Measurements from ENCODE around the gene ZFP90. TPM values are rescaled to one million over a fixed set of nuclear protein-coding genes. Genes with fewer than 3 reads are reported as not detected.

The ZFP90 gene
- polyA plus RNA-seq, 2 donors: 4.2 to 4.6 TPM

- Histone ChIP-seq H3K4me1 (ENCODE audit: control insufficient read depth in 2 of 2, insufficient read depth in 2 of 2, low read length in 1 of 2) (peaks cover 6 to 17% of the 10 kb centered on the region in 2 donors), H3K36me3 (ENCODE audit: control insufficient read depth in 2 of 2, insufficient read depth in 2 of 2, low read length in 1 of 2) (no peaks in the 10 kb centered on the region), H3K27me3 (ENCODE audit: control insufficient read depth in 1 of 2, insufficient read depth in 2 of 2, low read length in 2 of 2) (peaks cover 0 to 4% of the 10 kb centered on the region in 2 donors), H3K9me3 (ENCODE audit: control insufficient read depth in 2 of 2, insufficient read depth in 1 of 2, low read depth in 1 of 2, low read length in 1 of 2) (no peaks in the 10 kb centered on the region), H3K4me3 (ENCODE audit: low read depth in 1 of 2, low read length in 2 of 2) (no peak overlapping the region), H3K27ac (ENCODE audit: low read depth in 2 of 2, low read length in 1 of 2) (no peak overlapping the region)
- 57 to 71% methylated on average over 8 of the region's 8 CpGs for WGBS, 2 donors
Measured at GRCh38 chr16:68496689-68497088, 42.4 kb upstream of the ZFP90 start.

GRCh38 chr16:68499006-68499405 lies 40.1 kb upstream of the ZFP90 start:
- 31% methylated on average over 5 of the region's 5 CpGs for WGBS, 2 donors
- H3K27me3 ChIP-seq (ENCODE audit: control insufficient read depth in 1 of 2, insufficient read depth in 2 of 2, low read length in 2 of 2): peaks cover 0 to 4% of the 10 kb centered on the region in 2 donors
- no peaks in the 10 kb centered on the region for H3K36me3 ChIP-seq (ENCODE audit: control insufficient read depth in 2 of 2, insufficient read depth in 2 of 2, low read length in 1 of 2)
- peaks cover 0 to 3% of the 10 kb centered on the region in 2 donors for H3K4me1 ChIP-seq (ENCODE audit: control insufficient read depth in 2 of 2, insufficient read depth in 2 of 2, low read length in 1 of 2)
- no peak overlapping the region for H3K4me3 ChIP-seq (ENCODE audit: low read depth in 1 of 2, low read length in 2 of 2)
- H3K27ac ChIP-seq (ENCODE audit: low read depth in 2 of 2, low read length in 1 of 2): no peak overlapping the region
- H3K9me3 ChIP-seq (ENCODE audit: control insufficient read depth in 2 of 2, insufficient read depth in 1 of 2, low read depth in 1 of 2, low read length in 1 of 2): no peaks in the 10 kb centered on the region

GRCh38 chr16:68503334-68503733 lies 35.8 kb upstream of the ZFP90 start:
- Histone ChIP-seq H3K9me3 (ENCODE audit: control insufficient read depth in 2 of 2, insufficient read depth in 1 of 2, low read depth in 1 of 2, low read length in 1 of 2) (no peaks in the 10 kb centered on the region), H3K27ac (ENCODE audit: low read depth in 2 of 2, low read length in 1 of 2) (no peak overlapping the region), H3K4me1 (ENCODE audit: control insufficient read depth in 2 of 2, insufficient read depth in 2 of 2, low read length in 1 of 2) (no peaks in the 10 kb centered on the region), H3K36me3 (ENCODE audit: control insufficient read depth in 2 of 2, insufficient read depth in 2 of 2, low read length in 1 of 2) (no peaks in the 10 kb centered on the region), H3K27me3 (ENCODE audit: control insufficient read depth in 1 of 2, insufficient read depth in 2 of 2, low read length in 2 of 2) (peaks cover 0 to 2% of the 10 kb centered on the region in 2 donors), H3K4me3 (ENCODE audit: low read depth in 1 of 2, low read length in 2 of 2) (no peak overlapping the region)
- 77 to 84% methylated on average over 3 of the region's 3 CpGs for WGBS, 2 donors

- H3K36me3 ChIP-seq (ENCODE audit: control insufficient read depth in 2 of 2, insufficient read depth in 2 of 2, low read length in 1 of 2): no peaks in the 10 kb centered on the region
- H3K4me3 ChIP-seq (ENCODE audit: low read depth in 1 of 2, low read length in 2 of 2): no peak overlapping the region
- no peaks in the 10 kb centered on the region for H3K27me3 ChIP-seq (ENCODE audit: control insufficient read depth in 1 of 2, insufficient read depth in 2 of 2, low read length in 2 of 2)
- no peaks in the 10 kb centered on the region for H3K4me1 ChIP-seq (ENCODE audit: control insufficient read depth in 2 of 2, insufficient read depth in 2 of 2, low read length in 1 of 2)
- no peak overlapping the region for H3K27ac ChIP-seq (ENCODE audit: low read depth in 2 of 2, low read length in 1 of 2)
- 75 to 84% methylated on average over 7 of the region's 7 CpGs for WGBS, 2 donors
- H3K9me3 ChIP-seq (ENCODE audit: control insufficient read depth in 2 of 2, insufficient read depth in 1 of 2, low read depth in 1 of 2, low read length in 1 of 2): no peaks in the 10 kb centered on the region
Measured at GRCh38 chr16:68504066-68504465, 35.0 kb upstream of the ZFP90 start.

GRCh38 chr16:68506331-68507053 lies 32.6 kb upstream of the ZFP90 start:
- Histone ChIP-seq H3K4me3 (ENCODE audit: low read depth in 1 of 2, low read length in 2 of 2) (no peak overlapping the region), H3K27me3 (ENCODE audit: control insufficient read depth in 1 of 2, insufficient read depth in 2 of 2, low read length in 2 of 2) (no peaks in the 10 kb centered on the region), H3K9me3 (ENCODE audit: control insufficient read depth in 2 of 2, insufficient read depth in 1 of 2, low read depth in 1 of 2, low read length in 1 of 2) (no peaks in the 10 kb centered on the region), H3K27ac (ENCODE audit: low read depth in 2 of 2, low read length in 1 of 2) (no peak overlapping the region), H3K36me3 (ENCODE audit: control insufficient read depth in 2 of 2, insufficient read depth in 2 of 2, low read length in 1 of 2) (no peaks in the 10 kb centered on the region), H3K4me1 (ENCODE audit: control insufficient read depth in 2 of 2, insufficient read depth in 2 of 2, low read length in 1 of 2) (peaks cover 0 to 3% of the 10 kb centered on the region in 2 donors)
- 70 to 77% methylated on average over 10 of the region's 10 CpGs for WGBS, 2 donors

DNA sequence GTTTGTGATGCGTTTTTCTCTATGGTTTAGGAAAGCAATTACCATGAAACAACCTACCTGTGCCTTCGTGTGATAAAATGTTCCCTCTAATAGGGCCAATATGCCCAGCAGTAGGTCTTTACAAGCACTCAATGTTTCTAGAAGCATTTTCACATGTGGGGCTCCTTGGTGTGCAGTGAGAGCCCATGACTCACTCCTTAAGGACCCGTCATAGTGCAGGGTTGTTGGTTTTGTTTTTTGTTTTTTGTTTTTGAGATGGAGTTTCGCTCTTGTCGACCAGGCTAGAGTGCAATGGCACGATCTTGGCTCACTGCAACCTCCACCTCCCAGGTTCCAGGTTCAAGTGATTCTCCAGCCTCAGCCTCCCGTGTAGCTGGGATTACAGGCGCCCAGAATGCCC lies 31.1 kb upstream of the ZFP90 start:
- 67 to 72% methylated on average over 8 of the region's 8 CpGs for WGBS, 2 donors
- no peaks in the 10 kb centered on the region for H3K27me3 ChIP-seq (ENCODE audit: control insufficient read depth in 1 of 2, insufficient read depth in 2 of 2, low read length in 2 of 2)
- H3K4me3 ChIP-seq (ENCODE audit: low read depth in 1 of 2, low read length in 2 of 2): no peak overlapping the region
- H3K9me3 ChIP-seq (ENCODE audit: control insufficient read depth in 2 of 2, insufficient read depth in 1 of 2, low read depth in 1 of 2, low read length in 1 of 2): no peaks in the 10 kb centered on the region
- H3K4me1 ChIP-seq (ENCODE audit: control insufficient read depth in 2 of 2, insufficient read depth in 2 of 2, low read length in 1 of 2): peaks cover 0 to 3% of the 10 kb centered on the region in 2 donors
- no peaks in the 10 kb centered on the region for H3K36me3 ChIP-seq (ENCODE audit: control insufficient read depth in 2 of 2, insufficient read depth in 2 of 2, low read length in 1 of 2)
- H3K27ac ChIP-seq (ENCODE audit: low read depth in 2 of 2, low read length in 1 of 2): no peak overlapping the region

GRCh38 chr16:68508641-68509240 lies 30.4 kb upstream of the ZFP90 start:
- H3K4me3 ChIP-seq (ENCODE audit: low read depth in 1 of 2, low read length in 2 of 2): no peak overlapping the region
- 77 to 85% methylated on average over 7 of the region's 7 CpGs for WGBS, 2 donors
- no peak overlapping the region for H3K27ac ChIP-seq (ENCODE audit: low read depth in 2 of 2, low read length in 1 of 2)
- H3K4me1 ChIP-seq (ENCODE audit: control insufficient read depth in 2 of 2, insufficient read depth in 2 of 2, low read length in 1 of 2): peaks cover 0 to 3% of the 10 kb centered on the region in 2 donors
- H3K36me3 ChIP-seq (ENCODE audit: control insufficient read depth in 2 of 2, insufficient read depth in 2 of 2, low read length in 1 of 2): no peaks in the 10 kb centered on the region
- H3K9me3 ChIP-seq (ENCODE audit: control insufficient read depth in 2 of 2, insufficient read depth in 1 of 2, low read depth in 1 of 2, low read length in 1 of 2): no peaks in the 10 kb centered on the region
- H3K27me3 ChIP-seq (ENCODE audit: control insufficient read depth in 1 of 2, insufficient read depth in 2 of 2, low read length in 2 of 2): no peaks in the 10 kb centered on the region

DNA sequence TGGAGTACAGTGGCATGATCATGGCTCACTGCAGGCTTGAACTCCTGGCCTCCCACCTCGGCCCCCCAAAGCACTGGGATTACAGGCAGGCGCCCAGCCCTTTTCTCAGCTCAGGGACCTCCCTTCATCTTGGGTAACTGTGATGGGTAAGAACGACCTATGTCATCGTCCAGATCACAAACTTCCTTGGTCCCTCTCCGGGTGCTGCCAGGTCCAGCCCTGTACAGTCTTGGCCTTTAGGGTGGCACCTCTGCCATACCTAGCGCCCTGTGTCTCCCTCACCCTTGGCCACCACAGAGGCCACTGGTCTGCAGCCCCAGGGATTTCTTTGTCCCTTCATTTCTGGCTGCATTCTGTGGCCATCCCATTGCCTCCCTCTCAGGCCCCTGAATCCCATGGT lies 29.7 kb upstream of the ZFP90 start:
- 87 to 88% methylated on average over 6 of the region's 6 CpGs for WGBS, 2 donors
- no peaks in the 10 kb centered on the region for H3K27me3 ChIP-seq (ENCODE audit: control insufficient read depth in 1 of 2, insufficient read depth in 2 of 2, low read length in 2 of 2)

DNA sequence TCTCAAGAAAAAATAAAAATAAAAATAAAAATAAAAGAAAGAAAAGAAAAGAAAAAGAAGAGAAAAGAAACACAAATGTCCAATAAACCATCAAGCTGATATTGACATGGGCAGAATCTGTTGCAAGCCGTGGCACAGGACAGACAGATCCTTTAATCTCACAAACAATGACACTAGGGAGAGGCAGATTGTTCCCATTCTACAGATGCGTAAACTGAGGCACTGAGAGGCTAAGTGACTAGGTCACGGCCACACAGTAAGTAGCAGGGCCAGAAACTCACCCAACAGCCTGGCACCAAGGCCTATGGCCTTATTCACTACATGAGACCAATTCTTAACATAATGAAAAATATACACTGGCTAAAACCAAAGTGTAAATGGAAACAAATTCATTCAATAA lies 28.3 kb upstream of the ZFP90 start:
- 92 to 94% methylated on average over 3 of the region's 3 CpGs for WGBS, 2 donors
- Histone ChIP-seq H3K4me1 (ENCODE audit: control insufficient read depth in 2 of 2, insufficient read depth in 2 of 2, low read length in 1 of 2) (peaks cover 0 to 3% of the 10 kb centered on the region in 2 donors), H3K4me3 (ENCODE audit: low read depth in 1 of 2, low read length in 2 of 2) (no peak overlapping the region), H3K9me3 (ENCODE audit: control insufficient read depth in 2 of 2, insufficient read depth in 1 of 2, low read depth in 1 of 2, low read length in 1 of 2) (no peaks in the 10 kb centered on the region), H3K36me3 (ENCODE audit: control insufficient read depth in 2 of 2, insufficient read depth in 2 of 2, low read length in 1 of 2) (no peaks in the 10 kb centered on the region), H3K27me3 (ENCODE audit: control insufficient read depth in 1 of 2, insufficient read depth in 2 of 2, low read length in 2 of 2) (no peaks in the 10 kb centered on the region), H3K27ac (ENCODE audit: low read depth in 2 of 2, low read length in 1 of 2) (no peak overlapping the region)

More for the DNA sequence above, 29.7 kb upstream of the ZFP90 start:
- Histone ChIP-seq H3K4me1 (ENCODE audit: control insufficient read depth in 2 of 2, insufficient read depth in 2 of 2, low read length in 1 of 2) (peaks cover 0 to 3% of the 10 kb centered on the region in 2 donors), H3K27ac (ENCODE audit: low read depth in 2 of 2, low read length in 1 of 2) (no peak overlapping the region), H3K36me3 (ENCODE audit: control insufficient read depth in 2 of 2, insufficient read depth in 2 of 2, low read length in 1 of 2) (no peaks in the 10 kb centered on the region), H3K4me3 (ENCODE audit: low read depth in 1 of 2, low read length in 2 of 2) (no peak overlapping the region), H3K9me3 (ENCODE audit: control insufficient read depth in 2 of 2, insufficient read depth in 1 of 2, low read depth in 1 of 2, low read length in 1 of 2) (no peaks in the 10 kb centered on the region)

DNA sequence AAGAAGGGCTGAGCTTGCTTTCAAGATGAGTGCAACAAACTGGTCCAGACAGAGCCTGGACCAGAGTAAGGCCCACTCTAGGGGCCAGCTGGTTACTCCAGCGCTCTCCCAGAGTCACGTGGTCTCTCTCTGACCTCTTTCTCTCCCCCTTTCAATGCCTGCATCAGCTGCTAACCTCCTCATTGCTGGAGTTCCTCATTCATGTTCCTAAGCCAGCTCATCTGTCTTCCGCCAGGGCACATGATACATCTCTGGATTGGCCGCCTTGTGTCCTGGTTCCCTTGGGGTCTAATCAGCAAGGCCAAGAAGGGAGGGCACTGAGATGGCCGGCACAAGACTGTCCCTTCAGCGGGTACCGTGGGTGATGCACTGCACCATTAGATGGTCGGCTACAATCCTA lies 26.9 kb upstream of the ZFP90 start:
- H3K27me3 ChIP-seq (ENCODE audit: control insufficient read depth in 1 of 2, insufficient read depth in 2 of 2, low read length in 2 of 2): no peaks in the 10 kb centered on the region
- WGBS, 2 donors: 71 to 74% methylated on average over 8 of the region's 8 CpGs
- no peak overlapping the region for H3K27ac ChIP-seq (ENCODE audit: low read depth in 2 of 2, low read length in 1 of 2)

More for the DNA sequence above, 26.9 kb upstream of the ZFP90 start:
- Histone ChIP-seq H3K9me3 (ENCODE audit: control insufficient read depth in 2 of 2, insufficient read depth in 1 of 2, low read depth in 1 of 2, low read length in 1 of 2) (no peaks in the 10 kb centered on the region), H3K4me3 (ENCODE audit: low read depth in 1 of 2, low read length in 2 of 2) (no peak overlapping the region), H3K4me1 (ENCODE audit: control insufficient read depth in 2 of 2, insufficient read depth in 2 of 2, low read length in 1 of 2) (peaks cover 0 to 3% of the 10 kb centered on the region in 2 donors), H3K36me3 (ENCODE audit: control insufficient read depth in 2 of 2, insufficient read depth in 2 of 2, low read length in 1 of 2) (no peaks in the 10 kb centered on the region)
